Natural killer cell (primary cell): ENCODE measurements around the gene BACH2. TPM values are rescaled to one million over a fixed set of nuclear protein-coding genes. Genes with fewer than 3 reads are reported as not detected.
"Not testable (repeated sequence)": the region's sequence is repeated elsewhere in the genome, so short reads cannot be mapped to it uniquely, and the experiment has no call there.

ENCODE experiments used
- ATAC-seq, 3 donors: fragments of 150-1000 bp in 2 of 3; fragments of 200-7000 bp in 1 of 3; cut with Tn5 transposase; 1 replicate in 1 of 3; 2 replicates in 2 of 3; pipeline ENCODE4 v1.10.0; 2021; ENCODE audit warnings: mild to moderate bottlenecking in 2 of 3, moderate library complexity in 2 of 3
- DNase-seq, 2 donors: peaks; one replicate each; pipeline versions ENCODE4 v3.0.0 to v3.0.0-alpha.2; 2013 to 2021; ENCODE audit warnings: mixed read lengths in 1 of 2
- H3K27ac ChIP-seq: one replicate; pipeline ENCODE4 v1.5.1; 2013; ENCODE audit warnings: mild to moderate bottlenecking, low read length
- H3K27me3 ChIP-seq: one replicate; pipeline ENCODE4 v1.6.1; 2013; ENCODE audit warnings: low read length; ENCODE audit not compliant: control insufficient read depth, insufficient read depth
- H3K36me3 ChIP-seq: one replicate; pipeline ENCODE4 v1.6.1; 2013; ENCODE audit warnings: low read length; ENCODE audit not compliant: control insufficient read depth, insufficient read depth
- H3K4me1 ChIP-seq: one replicate; pipeline ENCODE4 v1.6.1; 2013; ENCODE audit warnings: low read length; ENCODE audit not compliant: control insufficient read depth, insufficient read depth
- H3K4me3 ChIP-seq: one replicate; pipeline ENCODE4 v1.5.1; 2013; ENCODE audit warnings: low read length
- H3K9me3 ChIP-seq: one replicate; pipeline ENCODE4 v1.6.1; 2013; ENCODE audit warnings: low read length; ENCODE audit not compliant: control insufficient read depth, insufficient read depth
- H3K27ac Mint-ChIP-seq, 2 donors: one replicate each; pipeline ENCODE4 v1.8.0; 2022; ENCODE audit warnings: mild to moderate bottlenecking in 2 of 2, mixed read lengths in 2 of 2, moderate library complexity in 1 of 2
- H3K27me3 Mint-ChIP-seq, 2 donors: one replicate each; pipeline ENCODE4 v1.8.0; 2022; ENCODE audit warnings: low read depth in 2 of 2, mixed read lengths in 2 of 2
- H3K36me3 Mint-ChIP-seq: one replicate; pipeline ENCODE4 v1.8.0; 2022; ENCODE audit warnings: mixed read lengths
- H3K4me1 Mint-ChIP-seq, 2 donors: one replicate each; pipeline ENCODE4 v1.8.0; 2022; ENCODE audit warnings: mixed read lengths in 2 of 2
- H3K4me3 Mint-ChIP-seq: one replicate; pipeline ENCODE4 v1.8.0; 2022; ENCODE audit warnings: mild to moderate bottlenecking, moderate library complexity, mixed read lengths
- H3K9me3 Mint-ChIP-seq, 2 donors: one replicate each; pipeline ENCODE4 v1.8.0; 2022; ENCODE audit warnings: mixed read lengths in 2 of 2
- CTCF ChIP-seq: fragments of 200-600 bp; IDR thresholded peaks from one replicate; pipeline ENCODE4 v1.8.0; 2022; ENCODE audit warnings: antibody characterized with exemption
- WGBS: methylation state at CpG from one replicate; pipeline ENCODE4 v1.1.7; 2013; ENCODE audit warnings: missing lambda C conversion rate; ENCODE audit not compliant: insufficient coverage; 5-methylcytosine and 5-hydroxymethylcytosine counted together
- intact Hi-C: fragments of 100-400 bp; cut with micrococcal nuclease; formaldehyde crosslinking; loops from one replicate; pipeline ENCODE4 v1.14.2; 2022
- total RNA-seq, 4 donors: library from RNA; stranded (reverse); fragments of 120-200 nt in 1 of 4; gene quantifications; one replicate each; pipeline versions ENCODE4 v1.2.3 to v1.2.4, GENCODE V29; 2013 to 2022

Gene BACH2
- total RNA-seq, 3 donors from 2014 or later (not counting 1 experiment from before 2014, with no cell fraction given): 32.1 to 37.8 (median 32.7) TPM

- intact Hi-C loops: no loop called here
- Histone ChIP-seq H3K4me1 (no peaks in the 10 kb centered on the region), H3K27me3 (no peaks in the 10 kb centered on the region), H3K36me3 (no peaks in the 10 kb centered on the region), H3K4me3 (no peak overlapping the region), H3K9me3 (no peaks in the 10 kb centered on the region), H3K27ac (no peak overlapping the region)
- no peak for TF ChIP-seq CTCF
- Mint-ChIP-seq H3K36me3 (peaks cover 10% of the 10 kb centered on the region), H3K9me3 (peaks cover 3 to 4% of the 10 kb centered on the region in 2 donors), H3K4me3 (no peak overlapping the region), H3K27me3 (peaks cover 0 to 4% of the 10 kb centered on the region in 2 donors), H3K4me1 (no peaks in the 10 kb centered on the region), H3K27ac (no peak overlapping the region)
- 90% methylated on average over 1 of the region's 1 CpG for WGBS
- no peak for DNase-seq
- no peak for ATAC-seq
These were observed 178.6 kb downstream of the BACH2 start for GRCh38 chr6:90118069-90118468.

GRCh38 chr6:90116126-90116525, 180.5 kb downstream of the BACH2 start:
- 96% methylated on average over 3 of the region's 3 CpGs for WGBS
- H3K4me3 ChIP-seq, intact Hi-C loops: not testable (repeated sequence)

GRCh38 chr6:90113389-90113788, 183.3 kb downstream of the BACH2 start:
- Mint-ChIP-seq H3K27me3 (peaks cover 0 to 11% of the 10 kb centered on the region in 2 donors), H3K4me3 (no peak overlapping the region), H3K9me3 (peaks cover 3 to 4% of the 10 kb centered on the region in 2 donors), H3K27ac (no peak overlapping the region), H3K4me1 (peaks cover 33 to 34% of the 10 kb centered on the region in 2 donors), H3K36me3 (peaks cover 20% of the 10 kb centered on the region)
- no peaks in the 10 kb centered on the region for H3K9me3 ChIP-seq
- H3K27ac ChIP-seq: no peak overlapping the region
- no peaks in the 10 kb centered on the region for H3K27me3 ChIP-seq
- DNase-seq (no peak), ATAC-seq (no peak)
- H3K4me1 ChIP-seq: peaks cover 22% of the 10 kb centered on the region
- intact Hi-C loops: loop anchor here (5.0 kb wide), 1 partner anchor 64 kb away; no protein-coding TSS in a partner anchor
- no peak overlapping the region for H3K4me3 ChIP-seq
- no peak for TF ChIP-seq CTCF
- H3K36me3 ChIP-seq: no peaks in the 10 kb centered on the region

More at GRCh38 chr6:90116126-90116525, 180.5 kb downstream of the BACH2 start:
- not testable (repeated sequence) for H3K9me3 Mint-ChIP-seq, H3K27me3 ChIP-seq, H3K27me3 Mint-ChIP-seq, H3K4me3 Mint-ChIP-seq, H3K27ac Mint-ChIP-seq, H3K36me3 ChIP-seq, H3K27ac ChIP-seq, H3K4me1 Mint-ChIP-seq, H3K4me1 ChIP-seq, DNase-seq, H3K9me3 ChIP-seq, ATAC-seq
- peaks cover 20% of the 10 kb centered on the region for H3K36me3 Mint-ChIP-seq

GRCh38 chr6:90111387-90111786, 185.3 kb downstream of the BACH2 start:
- WGBS: 47% methylated on average over 1 of the region's 2 CpGs
- Mint-ChIP-seq H3K36me3 (peaks cover 20% of the 10 kb centered on the region), H3K9me3 (peaks cover 3 to 4% of the 10 kb centered on the region in 2 donors), H3K27me3 (peaks cover 0 to 8% of the 10 kb centered on the region in 2 donors), H3K4me3 (no peak overlapping the region), H3K4me1 (peaks cover 34% of the 10 kb centered on the region in 2 donors), H3K27ac (peak overlapping the region; percentile 21 to 37)
- DNase-seq (no peak), ATAC-seq (peak in 2 of 3 donors; percentile 5 to 9)
- TF ChIP-seq CTCF: no peak
- Histone ChIP-seq H3K9me3 (no peaks in the 10 kb centered on the region), H3K4me1 (peaks cover 28% of the 10 kb centered on the region), H3K4me3 (no peak overlapping the region), H3K27me3 (no peaks in the 10 kb centered on the region), H3K27ac (no peak overlapping the region), H3K36me3 (no peaks in the 10 kb centered on the region)
- intact Hi-C loops: loop anchor here (1.0 to 5.0 kb wide), 3 partner anchors 30 to 166 kb away; no protein-coding TSS in a partner anchor
